Astrocyte of the hippocampus (primary cell): ENCODE data around the gene SCN4B.
A peak's percentile ranks its signal among the peaks of the same experiment; 100 is the strongest.
"Not testable (repeated sequence)": the region's sequence is repeated elsewhere in the genome, so short reads cannot be mapped to it uniquely, and the experiment has no call there.

Experiments
- DNase-seq: peaks from one replicate; pipeline ENCODE4 v3.0.0; 2011; ENCODE audit warnings: low read depth, low spot score

SCN4B gene, protein sequence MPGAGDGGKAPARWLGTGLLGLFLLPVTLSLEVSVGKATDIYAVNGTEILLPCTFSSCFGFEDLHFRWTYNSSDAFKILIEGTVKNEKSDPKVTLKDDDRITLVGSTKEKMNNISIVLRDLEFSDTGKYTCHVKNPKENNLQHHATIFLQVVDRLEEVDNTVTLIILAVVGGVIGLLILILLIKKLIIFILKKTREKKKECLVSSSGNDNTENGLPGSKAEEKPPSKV

DNA sequence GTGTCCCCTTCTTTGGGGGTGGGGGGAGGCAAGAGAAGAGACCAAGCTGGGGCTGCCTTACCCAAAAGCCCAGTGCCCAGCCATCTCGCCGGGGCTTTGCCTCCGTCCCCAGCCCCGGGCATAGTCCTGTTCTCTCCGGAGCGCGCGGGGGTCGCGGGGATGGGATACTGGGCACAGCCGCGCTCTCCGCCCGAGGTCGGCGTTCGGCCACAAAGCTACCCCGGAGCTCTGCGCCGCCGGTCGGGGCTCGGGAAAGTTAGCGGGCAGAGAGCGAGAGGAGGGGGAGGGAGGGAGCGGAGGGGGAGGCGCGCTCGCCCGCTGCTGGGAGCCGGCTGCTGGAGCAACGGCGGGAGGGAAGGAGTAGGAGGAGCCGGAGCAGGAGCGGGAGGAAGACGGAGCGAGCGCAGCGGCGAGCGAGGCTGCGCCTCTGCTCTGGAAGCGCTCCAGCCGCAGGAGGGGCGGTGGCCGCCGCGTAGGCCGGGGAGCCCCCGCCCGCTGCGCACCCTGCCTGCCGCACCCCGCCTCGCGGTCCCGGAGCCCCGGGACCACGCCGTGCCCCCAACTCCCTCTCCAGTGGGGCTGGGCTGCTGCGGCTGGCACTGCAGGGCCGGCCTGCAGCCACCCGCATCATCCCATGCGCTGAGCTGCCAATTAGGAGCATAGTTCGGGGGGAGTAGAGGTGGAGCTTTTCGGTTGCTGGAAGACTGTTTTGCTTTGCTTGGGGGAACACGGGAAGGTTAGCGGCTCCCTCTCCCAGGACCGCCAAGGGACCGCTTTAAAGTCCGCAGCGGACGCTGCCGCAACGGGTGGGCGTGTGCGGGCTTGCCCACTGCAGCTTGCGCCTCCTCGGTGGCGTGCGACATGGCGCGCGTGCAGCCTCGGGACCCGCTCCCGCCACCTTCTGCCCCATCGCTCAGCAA, at the start of gene SCN4B:
SCN4B (minus strand) TSS at position 272 of the 920 bp plus-strand sequence; CDS start at position 122, 150 bp downstream.
- peak; percentile 84 for DNase-seq

DNA sequence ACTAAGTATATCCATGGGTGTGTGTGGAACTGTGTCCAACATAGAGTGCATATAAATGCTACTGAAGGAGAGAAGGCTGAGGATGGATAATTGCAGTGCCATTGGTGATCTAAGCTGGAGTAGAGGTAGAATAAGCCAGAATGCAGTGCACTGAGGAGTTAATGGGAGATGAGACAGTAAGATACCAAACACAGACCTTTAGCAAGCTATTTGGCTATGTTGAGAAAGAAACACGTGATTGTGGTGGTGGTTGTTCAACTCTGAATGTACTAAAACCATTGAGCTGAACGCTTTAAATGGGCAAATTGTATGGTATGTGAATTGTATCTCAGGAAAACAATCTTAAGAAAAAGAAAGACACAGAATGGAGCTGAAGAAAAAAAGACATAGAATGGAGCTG, 49.3 kb upstream of the SCN4B start:
- DNase-seq, result no peak

DNA sequence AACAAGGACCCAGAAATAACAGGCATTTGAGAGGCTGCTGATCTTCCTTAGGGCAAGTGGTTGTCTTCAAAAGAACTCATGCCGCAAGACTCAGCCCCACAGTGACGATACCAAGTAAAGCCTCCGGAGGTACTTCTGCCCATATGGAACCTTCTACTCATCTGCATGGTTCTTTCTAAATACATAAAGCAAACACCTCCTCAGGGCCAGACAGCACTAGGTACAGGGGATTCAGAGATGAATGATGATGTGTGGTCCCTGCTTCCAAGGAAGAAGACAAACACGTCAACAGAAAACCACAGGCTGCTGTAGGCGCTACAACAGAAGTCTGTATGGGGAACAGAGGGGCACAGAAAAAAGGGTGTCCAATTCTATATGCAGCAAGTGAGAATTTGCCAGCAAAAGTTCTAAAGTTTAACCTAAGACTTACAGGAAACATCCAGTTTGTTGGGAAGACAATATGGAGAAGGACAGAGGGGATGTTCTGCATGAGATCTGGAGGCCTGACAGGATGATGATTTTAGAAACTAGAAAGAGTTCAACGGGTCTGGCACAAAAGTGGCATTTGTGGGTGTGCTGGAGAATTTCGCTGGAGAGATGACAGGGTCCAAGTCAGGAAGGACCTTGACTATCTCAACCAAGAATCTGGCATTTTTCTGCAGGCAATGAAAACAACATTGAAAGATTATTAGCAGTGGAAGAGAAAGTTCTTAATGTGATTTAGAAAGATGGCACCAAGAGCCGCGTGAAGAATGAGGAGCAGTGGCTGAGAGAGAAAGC, 48.5 kb upstream of the SCN4B start:
- no peak for DNase-seq

DNA sequence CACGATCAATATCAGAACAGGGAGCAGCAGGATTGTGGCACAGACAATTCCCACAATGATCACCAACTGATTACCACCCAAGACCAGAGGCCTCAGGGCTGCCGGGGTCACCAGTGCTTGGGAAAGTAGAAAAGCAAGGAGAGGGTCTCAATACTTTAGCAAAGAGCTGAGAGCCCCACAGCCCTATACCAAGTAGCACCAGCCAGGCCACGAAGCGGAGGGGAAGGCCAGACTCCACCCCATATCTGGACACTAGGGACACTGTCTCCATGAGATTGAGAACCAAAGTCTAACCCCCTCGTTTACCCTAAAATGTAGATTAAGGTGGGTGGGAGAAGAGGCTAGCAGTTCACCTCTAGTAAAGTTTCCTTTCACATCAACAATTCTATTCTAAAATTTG, 47.9 kb upstream of the SCN4B start:
- no peak for DNase-seq

DNA sequence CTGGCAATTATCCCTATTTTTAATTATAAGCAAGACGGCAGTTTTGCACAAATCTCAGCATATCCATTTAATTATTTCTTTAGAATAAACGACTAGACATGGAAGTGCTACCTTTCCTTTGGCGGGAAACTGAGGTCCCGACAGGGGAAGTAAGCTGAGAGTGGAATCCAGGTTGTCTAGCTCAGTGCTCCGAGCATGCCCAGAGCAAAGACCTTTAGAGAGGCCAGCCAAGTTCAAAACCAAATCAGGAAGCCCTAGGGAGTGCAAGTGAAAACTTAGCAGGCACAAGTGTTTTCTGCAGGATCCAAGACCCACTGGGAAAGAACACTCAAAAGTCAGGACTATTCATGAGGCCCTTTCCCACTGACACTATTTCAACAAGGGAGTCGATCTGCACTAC, 46.5 kb upstream of the SCN4B start:
- DNase-seq, result no peak

DNA sequence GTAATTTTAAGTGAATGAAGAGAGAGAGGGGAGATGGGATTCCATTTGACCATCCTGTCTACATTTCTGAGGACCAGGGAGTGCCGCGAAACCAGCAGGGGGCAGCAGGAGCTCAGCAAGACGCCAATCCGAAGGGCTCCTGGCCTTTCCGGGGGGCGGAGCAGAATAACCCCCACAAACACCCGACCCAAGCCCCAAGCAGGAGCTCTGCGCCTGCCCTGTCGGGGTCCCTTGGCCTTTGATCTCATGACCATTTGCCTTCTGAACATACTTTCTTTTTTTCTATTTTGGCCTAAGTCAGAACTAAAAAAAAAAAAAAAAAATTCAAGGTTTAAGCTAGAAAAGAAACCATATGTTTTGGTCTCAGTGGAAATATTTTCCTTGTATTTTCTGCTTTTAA, 45.7 kb upstream of the SCN4B start:
- DNase-seq, result peak; percentile 75

DNA sequence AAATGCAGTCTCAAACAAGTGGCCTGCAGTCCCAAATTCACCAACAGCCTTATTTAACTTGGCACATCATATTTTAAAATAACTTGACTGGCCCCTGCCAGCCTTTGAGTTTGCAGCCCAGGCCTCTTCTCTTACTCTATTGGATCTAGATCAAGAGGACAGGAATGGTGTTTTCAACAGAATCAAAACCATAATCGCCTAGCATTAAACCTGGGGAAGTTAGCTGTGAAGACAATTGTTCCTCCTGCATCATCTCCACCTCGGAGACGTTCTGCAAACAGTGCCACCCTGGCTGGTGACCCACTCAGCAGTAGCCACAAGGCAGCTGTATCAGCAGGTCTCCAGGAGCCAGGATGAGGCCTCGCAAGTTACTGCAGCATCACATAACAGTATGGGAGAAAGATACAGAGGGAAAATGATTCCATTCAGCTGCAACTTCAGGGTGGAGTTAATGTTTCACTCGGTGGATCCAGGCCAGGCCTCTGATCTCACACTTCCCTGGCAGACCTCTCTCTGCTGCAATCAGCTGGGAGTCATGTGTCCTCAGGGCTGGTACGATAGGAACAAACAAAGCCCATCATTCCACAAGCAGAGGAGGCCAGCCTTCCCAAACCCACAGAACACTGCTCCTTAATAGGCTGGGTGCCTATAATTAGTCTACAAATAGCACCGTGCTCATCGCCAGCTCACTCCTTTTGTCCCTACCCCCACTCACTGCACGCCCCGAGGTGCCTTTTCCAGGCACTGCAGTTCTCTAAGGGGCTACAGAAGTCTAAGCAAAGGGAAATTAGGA, 42.4 kb upstream of the SCN4B start:
- DNase-seq, result peak; percentile 86

DNA sequence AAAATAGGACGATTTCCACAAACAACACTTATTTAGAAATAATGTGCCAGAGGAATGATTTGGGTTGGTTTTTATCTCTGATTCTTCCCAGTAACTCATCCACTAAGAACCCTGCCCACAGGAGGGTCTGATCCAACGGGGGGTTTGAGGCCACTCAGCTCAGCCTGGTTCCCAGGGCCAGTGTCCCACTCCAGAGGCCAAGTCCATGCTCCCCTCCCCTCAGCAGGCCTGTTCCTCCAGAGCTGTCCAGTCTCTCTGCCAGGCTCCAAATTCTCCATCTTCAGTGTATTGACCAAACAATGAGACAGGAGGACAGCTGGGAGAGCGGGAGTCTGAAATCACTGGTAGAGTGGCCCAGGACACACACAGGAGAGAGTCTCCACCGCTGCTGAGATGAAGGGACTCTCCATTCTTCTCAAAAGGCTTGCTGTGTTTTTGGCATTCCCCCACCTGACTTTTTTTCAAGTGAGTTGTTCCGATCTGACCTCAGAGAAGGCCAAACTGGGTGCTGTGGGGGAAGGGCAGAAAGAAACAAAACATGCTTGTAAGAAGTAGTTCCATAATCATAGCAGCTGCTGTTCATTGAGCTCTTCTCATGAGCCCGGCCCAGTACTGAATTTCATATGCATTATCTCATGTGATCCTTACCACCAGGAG, 41.4 kb upstream of the SCN4B start:
- DNase-seq, result no peak

DNA sequence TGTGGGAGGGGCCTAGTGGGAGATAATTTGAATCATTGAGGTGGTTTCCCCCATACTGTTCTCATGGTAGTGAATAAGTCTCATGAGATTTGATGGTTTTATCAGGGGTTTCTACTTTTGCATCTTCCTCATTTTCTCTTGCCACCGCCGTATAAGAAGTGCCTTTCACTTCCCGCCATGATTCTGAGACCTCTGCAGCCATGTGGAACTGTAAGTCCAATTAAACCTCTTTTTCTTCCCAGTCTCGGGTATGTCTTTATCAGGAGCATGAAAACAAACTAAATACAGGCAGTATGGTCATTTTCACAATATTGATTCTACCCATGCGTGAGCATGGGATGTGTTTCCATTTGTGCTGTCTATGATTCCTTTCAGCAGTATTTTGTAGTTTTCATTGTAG, 40.2 kb upstream of the SCN4B start:
- not testable (repeated sequence) for DNase-seq

DNA sequence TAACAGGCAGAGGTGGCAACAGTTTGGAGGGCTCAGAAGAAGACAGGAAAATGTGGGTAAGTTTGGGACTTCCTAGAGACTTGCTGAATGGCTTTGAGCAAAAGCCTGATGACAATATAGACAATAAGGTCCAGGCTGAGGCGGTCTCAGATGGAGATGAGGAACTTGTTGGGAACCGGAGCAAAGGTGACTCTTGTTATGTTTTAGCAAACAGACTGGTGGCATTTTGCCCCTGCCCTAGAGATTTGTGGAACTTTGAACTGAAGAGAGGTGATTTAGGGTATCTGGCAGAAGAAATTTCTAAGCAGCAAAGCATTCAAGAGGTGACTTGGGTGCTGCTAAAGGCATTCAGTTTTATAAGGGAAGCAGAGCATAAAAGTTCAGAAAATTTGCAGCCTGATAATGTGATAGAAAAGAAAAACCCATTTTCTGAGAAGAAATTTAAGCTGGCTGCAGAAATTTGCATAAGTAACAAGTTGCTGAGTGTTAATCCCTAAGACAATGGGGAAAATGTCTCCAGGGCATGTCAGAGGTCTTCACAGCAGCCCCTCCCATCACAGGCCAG, 38.4 kb upstream of the SCN4B start:
- DNase-seq, result not testable (repeated sequence)

DNA sequence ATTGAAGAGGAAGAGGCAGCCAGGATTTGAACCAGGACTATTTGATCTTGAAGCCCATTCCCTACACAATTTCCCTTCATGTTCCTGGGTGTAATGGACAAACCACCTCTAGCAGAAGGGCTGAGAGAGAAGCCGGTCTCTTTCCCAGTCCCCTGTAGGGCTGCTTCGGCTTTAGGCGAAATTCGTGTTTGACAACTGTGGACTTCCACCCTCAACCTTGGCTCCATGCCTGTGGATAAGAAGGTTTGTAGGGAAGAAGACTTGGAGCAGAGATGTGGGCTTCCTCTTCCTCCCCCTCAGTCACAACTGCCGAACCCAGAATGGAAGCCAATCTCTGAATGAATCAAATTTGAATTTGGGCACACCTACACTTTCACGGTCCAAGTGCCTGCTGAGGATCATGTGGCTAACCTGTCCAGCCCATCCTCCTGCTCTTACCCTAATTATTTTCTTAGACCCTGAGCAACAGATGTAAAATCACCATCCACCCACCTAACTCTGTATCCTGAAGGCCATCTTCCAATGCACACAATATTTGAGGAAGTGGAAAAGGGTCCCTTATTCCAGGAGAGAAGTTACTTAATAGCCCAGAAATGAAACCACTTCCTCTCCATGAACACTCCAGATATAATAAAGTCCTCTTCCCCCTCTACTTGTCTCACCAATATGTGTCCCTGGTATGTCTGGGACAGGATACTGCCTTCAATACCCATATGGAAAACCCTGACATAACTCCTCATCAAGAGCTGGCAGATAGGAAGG, 33.9 kb upstream of the SCN4B start:
- no peak for DNase-seq

DNA sequence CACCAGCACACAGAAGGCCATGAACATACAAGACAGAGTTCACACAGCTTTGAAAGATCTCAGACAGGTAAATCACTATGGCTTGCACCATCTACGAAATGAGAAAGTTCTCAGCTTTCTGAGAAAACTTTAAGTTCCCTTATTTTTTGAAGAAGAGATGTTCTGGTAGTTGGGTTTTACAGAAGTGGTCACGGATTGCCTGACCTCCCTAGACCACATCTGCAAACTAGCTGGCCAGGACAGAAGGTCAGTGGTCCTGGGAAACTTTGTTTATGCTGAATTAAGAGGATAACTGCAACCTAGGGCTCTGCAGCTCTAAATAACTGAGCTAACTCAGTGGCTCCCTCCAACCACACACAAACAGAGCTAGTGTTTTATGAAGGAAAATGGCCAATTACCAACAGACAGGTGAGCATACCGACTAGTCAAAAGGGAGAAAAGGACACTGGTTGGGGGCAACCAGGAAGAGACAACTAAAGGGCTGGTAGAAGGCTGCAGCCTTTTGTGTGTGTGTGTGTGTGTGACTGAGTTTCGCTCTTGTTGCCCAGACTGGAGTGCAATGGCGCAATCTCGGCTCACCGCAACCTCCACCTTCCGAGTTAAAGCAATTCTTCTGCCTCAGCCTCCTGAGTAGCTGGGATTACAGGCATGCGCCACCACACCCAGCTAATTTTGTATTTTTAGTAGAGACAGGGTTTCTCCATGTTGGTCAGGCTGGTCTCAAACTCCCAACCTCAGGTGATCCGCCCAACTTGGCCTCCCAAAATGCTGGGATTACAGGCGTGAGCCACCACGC, 32.4 kb upstream of the SCN4B start:
- DNase-seq, result no peak

DNA sequence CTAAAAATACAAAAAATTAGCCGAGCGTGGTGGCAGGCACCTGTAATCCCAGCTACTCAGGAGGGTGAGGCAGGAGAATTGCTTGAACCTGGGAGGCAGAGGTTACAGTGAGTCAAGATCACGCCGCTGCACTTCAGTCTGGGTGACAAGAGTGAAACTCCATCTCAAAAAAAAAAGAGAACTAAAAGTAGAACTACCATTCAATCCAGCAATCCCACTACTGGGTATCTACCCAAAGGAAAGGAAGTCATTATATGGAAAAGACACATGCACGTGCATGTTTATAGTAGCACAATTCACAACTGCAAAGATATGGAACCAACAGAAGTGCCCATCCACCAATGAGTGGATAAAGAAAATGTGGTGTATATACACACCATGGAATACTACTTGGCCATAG, 31.1 kb upstream of the SCN4B start:
- DNase-seq, result not testable (repeated sequence)

DNA sequence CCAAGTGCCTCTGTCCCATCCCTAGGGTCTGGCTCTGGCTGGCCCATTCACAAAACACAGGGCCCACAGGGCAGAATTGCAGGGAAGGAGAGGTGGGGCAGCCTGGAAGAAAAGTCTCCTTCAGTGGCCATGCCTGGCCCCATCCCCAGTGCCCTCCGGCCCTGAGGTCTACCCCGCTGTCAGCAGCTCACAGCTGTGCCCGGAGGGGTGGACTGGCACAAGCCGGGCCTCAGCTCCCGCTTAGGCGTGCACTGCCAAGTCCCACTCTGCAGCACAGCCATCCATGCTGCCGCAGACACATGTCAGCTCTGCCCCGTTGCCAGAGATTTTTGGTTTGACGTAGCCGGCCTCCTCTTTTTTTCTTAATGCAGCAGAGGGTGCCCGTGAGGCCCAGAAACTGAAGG, 27.7 kb upstream of the SCN4B start:
- DNase-seq, result peak; percentile 82

DNA sequence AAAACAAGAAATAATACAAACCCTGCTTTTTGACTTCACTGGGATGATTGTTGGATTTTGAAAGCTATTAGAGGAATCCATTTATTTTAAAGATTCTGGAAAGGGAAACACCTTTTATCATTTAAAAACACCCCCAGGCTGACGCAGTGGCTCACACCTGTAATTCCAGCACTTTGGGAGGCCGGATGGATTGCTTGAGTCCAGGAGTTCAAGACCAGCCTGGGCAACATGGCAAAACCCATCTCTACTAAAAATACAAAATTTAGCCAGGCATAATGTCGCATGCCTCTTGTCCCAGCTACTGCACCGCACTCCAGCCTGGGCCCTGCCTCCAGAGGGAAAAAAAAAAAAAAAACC, 24.1 kb upstream of the SCN4B start:
- DNase-seq, result no peak

DNA sequence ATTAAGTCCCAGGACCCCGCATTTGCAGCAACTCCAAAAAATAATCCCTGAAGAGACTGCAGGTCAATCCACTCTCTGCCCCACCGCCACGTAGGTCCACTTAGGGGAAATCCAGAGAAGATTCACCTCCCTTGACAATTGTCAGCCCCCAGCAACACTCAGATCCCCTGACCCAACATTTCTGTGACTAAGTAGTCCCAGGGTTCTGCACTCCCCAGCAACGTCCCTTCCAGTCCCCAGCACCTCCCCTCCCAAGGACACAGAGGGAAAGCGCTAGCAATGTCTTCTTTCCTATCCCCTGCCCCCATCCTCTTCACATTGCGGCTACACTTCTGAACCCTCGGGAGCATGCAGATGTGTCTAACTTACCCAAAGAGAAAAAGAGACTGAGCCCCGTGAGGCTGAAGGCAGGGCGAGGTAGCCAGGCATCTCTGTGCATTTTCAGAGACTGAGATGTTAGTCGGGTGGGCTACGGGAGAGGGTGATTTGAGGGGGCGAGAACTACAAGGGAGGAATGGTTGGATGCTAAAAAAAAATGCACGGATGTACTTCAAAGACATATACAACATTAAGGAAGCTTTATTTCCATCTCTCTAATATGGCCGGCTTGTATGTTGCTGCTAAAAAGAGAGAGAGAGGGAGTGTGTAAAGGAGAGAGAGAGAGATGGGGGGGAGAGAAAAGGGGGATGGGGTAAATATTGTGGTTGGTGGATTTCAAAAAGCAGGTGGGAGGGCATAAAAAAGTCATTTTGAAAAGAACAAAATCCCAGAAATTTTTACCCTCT, 23.6 kb upstream of the SCN4B start, which contains the start of gene SCN2B:
SCN2B (minus strand) TSS at position 647 of the 785 bp plus-strand sequence; CDS start at position 439, 208 bp downstream.
- DNase-seq, result peak; percentile 50

DNA sequence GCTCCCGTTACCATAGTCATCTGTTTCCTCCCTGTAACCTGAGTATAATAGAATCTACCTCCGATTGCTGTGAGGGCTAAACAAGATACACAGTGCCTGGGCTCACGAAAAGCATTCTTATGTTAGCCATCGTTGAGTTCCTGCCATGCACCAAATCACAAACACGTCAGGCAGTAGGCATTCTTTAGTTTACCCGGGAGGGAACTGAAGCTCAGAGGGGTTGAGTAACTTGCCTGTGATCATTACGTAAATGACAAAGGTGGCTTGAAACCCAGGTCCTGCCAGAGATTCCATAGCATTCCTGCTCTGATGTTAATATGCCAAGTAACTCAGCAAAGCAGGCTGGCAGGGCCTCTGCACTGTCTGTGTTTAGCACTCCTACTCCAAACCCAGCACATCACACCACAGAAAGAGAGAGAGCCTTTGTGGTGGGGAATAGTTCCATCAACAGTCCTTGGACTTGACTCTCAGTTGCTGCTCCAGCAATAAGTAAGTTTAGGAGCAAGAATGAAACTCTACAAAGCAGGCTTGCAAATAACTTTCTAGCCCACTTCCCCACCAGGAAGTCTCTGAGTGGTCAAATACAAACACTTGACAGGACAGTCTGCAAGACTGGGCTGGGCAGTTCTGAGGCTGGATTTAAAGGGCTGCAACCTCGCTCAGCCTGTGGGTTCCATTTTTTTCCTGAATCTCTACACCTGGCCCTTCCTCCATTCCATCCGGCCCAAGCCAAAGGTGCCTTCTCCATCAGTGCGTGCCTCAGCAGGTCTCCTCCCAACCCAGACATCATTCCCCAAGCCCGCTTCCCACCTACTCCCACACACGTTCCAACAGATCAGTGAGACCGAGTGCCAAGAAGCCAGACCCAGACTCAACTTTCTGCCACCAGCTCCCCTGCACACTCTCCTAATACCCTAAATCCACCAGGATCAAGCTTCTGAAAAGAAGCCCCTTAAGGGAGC, 22.7 kb upstream of the SCN4B start:
- peak; percentile 78 for DNase-seq
